22Rv1 (cell line): ENCODE measurements around the gene SLC4A11.

Experiments
- H3K27ac ChIP-seq: fragments of 450-650 bp; 2 replicates; pipeline ENCODE4 v1.5.1; 2017
- CTCF ChIP-seq: fragments of 450-650 bp; IDR thresholded peaks from 2 replicates; pipeline ENCODE4 v1.5.1; 2017; ENCODE audit warnings: mild to moderate bottlenecking
- ZFX ChIP-seq: fragments of 450-650 bp; IDR thresholded peaks from 2 replicates; pipeline ENCODE4 v1.6.1; 2017; ENCODE audit warnings: antibody characterized with exemption, borderline replicate concordance

Gene SLC4A11

DNA sequence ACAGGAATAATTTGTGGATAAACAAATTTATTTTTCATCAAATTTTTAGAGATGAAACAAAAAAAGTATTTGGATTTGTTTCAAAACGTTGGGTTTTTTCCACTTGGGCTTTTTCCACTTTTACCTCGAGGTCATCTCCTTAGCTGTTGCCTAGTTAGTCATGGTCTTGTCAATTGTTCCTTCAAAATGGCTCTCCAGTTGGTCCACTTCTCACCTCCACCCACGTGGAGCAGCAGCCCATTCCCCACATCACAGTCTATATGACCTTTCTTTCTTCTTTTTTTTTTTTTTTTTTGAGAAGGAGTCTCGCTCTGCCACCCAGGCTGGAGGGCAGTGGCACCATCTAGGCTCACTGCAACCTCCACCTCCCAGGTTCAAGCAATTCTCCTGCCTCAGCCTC is 6.7 kb upstream of the SLC4A11 start:
- no peak for TF ChIP-seq ZFX
- no peak for TF ChIP-seq CTCF
- H3K27ac ChIP-seq = no peak overlapping the region

DNA sequence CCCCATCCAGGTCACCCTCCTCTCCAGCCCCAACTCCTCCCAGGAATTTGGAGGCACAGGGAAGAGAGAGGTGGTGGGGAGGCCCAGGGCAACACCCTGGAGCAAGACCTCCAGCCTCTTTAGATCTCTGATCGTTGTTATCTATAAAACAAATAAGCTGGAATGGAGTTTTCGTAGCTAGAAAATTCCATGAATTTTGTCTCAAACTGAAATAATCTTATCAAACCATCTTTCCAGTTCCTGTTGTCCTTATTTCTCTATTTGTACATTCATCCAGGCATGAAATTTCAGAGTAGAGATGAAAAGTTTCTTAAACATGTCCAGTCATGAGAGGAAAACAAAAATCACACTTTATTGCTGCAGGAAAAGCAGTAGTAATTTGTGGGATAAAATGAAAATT is 6.2 kb upstream of the SLC4A11 start:
- H3K27ac ChIP-seq = no peak overlapping the region
- no peak for TF ChIP-seq ZFX
- no peak for TF ChIP-seq CTCF

DNA sequence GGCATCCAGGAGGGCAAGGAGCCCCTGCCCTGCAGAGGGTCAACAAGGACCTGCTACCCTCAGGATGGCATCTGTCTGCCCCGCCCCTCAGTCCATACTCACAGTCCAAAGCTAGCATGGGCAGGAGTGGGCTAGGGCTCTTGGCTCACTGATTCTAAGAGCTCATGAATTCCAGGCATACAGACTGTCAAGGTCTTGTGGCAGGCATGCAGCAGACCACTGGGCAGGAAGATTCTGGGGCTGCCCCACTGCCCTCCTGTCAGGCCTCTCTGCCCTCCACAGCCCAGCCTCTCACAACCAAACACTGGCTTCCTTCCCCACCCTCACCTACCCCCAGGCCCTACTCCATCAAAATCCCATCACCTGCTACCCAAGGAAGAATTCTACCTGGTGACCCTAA is 5.6 kb upstream of the SLC4A11 start:
- TF ChIP-seq CTCF = no peak
- no peak for TF ChIP-seq ZFX
- H3K27ac ChIP-seq = no peak overlapping the region

DNA sequence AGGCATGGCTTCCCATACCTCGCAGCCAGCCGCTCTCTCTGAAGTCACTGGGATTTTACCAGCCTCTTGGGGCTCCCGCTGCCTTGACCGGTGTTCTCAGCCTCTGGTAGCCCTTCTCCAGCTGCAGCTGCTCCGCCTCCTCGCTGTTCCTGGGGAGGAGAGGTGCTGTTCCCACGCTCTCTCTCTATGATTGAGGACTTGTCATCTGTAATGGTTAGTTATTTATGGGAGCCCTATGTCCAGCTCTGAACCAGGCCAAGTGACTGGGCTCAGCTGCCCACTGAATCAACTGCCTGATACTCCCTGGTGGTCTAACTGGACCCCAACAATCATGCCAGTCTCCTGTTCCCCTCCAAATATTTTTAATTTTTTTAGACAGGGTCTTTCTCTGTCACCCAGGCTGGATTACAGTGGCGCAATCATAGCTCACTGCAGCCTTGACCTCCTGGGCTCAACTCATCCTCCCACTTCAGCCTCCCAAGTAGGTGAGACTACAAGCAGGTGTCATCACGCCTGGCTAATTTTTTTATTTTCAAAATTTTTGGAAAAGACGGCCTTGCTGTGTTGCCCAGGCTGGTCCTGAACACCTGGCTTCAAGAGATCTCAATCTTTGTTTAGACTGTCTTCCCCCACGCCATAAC is 4.8 kb upstream of the SLC4A11 start:
- TF ChIP-seq CTCF (no peak), ZFX (no peak)
- H3K27ac ChIP-seq = no peak overlapping the region

DNA sequence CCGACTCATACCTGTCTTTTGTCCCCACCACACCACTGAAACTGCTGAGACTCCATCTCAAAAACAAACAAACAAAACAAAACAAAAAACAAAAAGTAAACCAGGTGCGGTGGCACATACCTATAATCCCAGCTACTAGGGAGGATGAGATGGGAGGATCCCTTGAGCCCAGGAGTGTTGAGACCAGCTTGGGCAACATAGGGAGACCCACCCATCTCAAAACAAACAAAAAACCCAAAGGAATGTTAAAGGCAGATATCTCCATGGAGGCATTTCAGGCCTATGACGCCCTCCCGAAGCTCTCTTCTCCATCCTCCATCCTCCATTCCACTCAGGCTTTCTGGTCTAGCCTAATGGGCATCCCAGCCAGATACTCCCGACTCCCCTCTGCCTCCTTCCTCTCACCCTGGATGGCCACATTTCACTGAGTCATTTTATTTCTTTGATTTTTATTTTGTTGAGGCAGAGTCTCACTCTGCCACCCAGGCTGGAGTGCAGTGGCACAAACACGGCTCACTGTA is 3.2 kb upstream of the SLC4A11 start:
- TF ChIP-seq ZFX (no peak), CTCF (no peak)
- H3K27ac ChIP-seq = no peak overlapping the region

DNA sequence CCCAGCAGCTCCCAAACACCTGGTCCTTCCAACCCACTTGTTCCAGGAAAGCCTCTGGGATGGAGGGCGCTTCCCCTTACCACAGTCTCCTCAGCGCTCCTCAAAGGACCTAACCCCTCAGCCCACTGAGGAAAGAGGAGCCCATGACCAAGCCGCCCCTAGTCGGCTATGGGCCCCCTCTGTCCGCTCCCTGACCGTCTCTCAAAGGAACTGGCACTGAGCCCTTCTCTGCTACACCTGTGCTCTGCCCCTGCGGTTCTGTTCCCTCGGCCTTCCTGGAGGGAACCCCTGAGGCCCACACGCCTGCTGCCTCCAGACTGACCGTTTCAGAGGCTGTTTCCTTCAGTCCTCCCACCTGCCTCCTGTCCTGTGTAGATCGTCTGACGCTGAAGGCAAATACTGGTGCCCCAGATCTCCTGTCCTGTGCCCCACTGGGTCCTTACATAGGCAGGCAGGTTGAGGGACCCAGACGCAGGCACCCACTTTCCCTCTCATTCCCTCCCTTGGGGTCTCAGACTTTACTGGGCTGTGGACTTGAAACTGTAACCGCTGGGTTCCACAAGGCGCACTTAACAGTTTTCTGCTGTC is 1.9 kb upstream of the SLC4A11 start:
- H3K27ac ChIP-seq = no peak overlapping the region
- TF ChIP-seq ZFX (no peak), CTCF (no peak)
